HepG2 (cell line): Measurements from ENCODE around the gene CENPB. TPM values are rescaled to one million over a fixed set of nuclear protein-coding genes. Genes with fewer than 3 reads are reported as not detected.
A peak's percentile ranks its signal among the peaks of the same experiment; 100 is the strongest.

Experiments
- KLF13 ChIP-seq: sonication (generic); formaldehyde crosslinking; IDR thresholded peaks from 2 replicates; pipeline ENCODE4 v1.4.0; 2020; ENCODE audit warnings: mild to moderate bottlenecking, missing genetic modification reagents
- NRL ChIP-seq: sonication (generic); formaldehyde crosslinking; IDR thresholded peaks from 2 replicates; pipeline ENCODE4 v1.5.0; 2020; ENCODE audit warnings: missing genetic modification reagents, mild to moderate bottlenecking, moderate library complexity, borderline replicate concordance
- POLR2G ChIP-seq: fragments of 200-400 bp; formaldehyde crosslinking; IDR thresholded peaks from 2 replicates; pipeline ENCODE4 v1.6.1; 2018; ENCODE audit warnings: mild to moderate bottlenecking, low read depth, low read length, moderate library complexity
- SMAD3 ChIP-seq: sonication (generic); formaldehyde crosslinking; IDR thresholded peaks from 2 replicates; pipeline ENCODE4 v1.4.0; 2020; ENCODE audit warnings: missing genetic modification reagents
- ZNF251 ChIP-seq: sonication (generic); formaldehyde crosslinking; IDR thresholded peaks from 2 replicates; pipeline ENCODE4 v1.9.0; 2021; ENCODE audit warnings: mild to moderate bottlenecking, missing genetic modification reagents
- ZNF343 ChIP-seq: sonication (generic); formaldehyde crosslinking; IDR thresholded peaks from 2 replicates; pipeline ENCODE4 v1.4.0; 2020; ENCODE audit warnings: mild to moderate bottlenecking, missing genetic modification reagents
- ZNF567 ChIP-seq: sonication (generic); formaldehyde crosslinking; IDR thresholded peaks from 2 replicates; pipeline ENCODE4 v1.8.1; 2023; ENCODE audit warnings: mild to moderate bottlenecking, missing genetic modification reagents, borderline replicate concordance
- ZNF639 ChIP-seq: conservative IDR thresholded peaks from 2 replicates; pipeline ENCODE4 v1.6.1; 2018; ENCODE audit warnings: missing genetic modification reagents
- ZNF713 ChIP-seq: sonication (generic); formaldehyde crosslinking; IDR thresholded peaks from 2 replicates; pipeline ENCODE4 v1.4.0; 2020; ENCODE audit warnings: mild to moderate bottlenecking, missing genetic modification reagents
- polyA plus RNA-seq, 8 experiments: library from polyadenylated mRNA; depleted of rRNA in 3 of 8; stranded (reverse) in 7 of 8; unstranded in 1 of 8; fragments of >200 nt; fragmentation: Illumina TruSeq in 4 of 8; extraction: Trizol in 4 of 8; gene quantifications; 2 replicates each; pipeline versions ENCODE4 v1.2.1 to v1.2.3, GENCODE V29; 2011 to 2016; ENCODE audit warnings: low read depth in 4 of 8, missing spikeins in 1 of 8, mixed read lengths in 1 of 8; ENCODE audit not compliant: insufficient read depth in 1 of 8
- total RNA-seq, 5 experiments: library from RNA; depleted of rRNA; stranded (reverse); fragments of >200 nt; fragmentation: Illumina TruSeq; extraction: Trizol; gene quantifications; 2 replicates each; pipeline ENCODE4 v1.2.3, GENCODE V29; 2016; ENCODE audit warnings: low read depth in 1 of 5
- TF ChIP-seq, protein P1 (sequence below): sonication (generic); formaldehyde crosslinking; IDR thresholded peaks from 2 replicates; pipeline ENCODE4 v1.4.0; 2020; ENCODE audit warnings: mild to moderate bottlenecking, missing genetic modification reagents
- TF ChIP-seq, protein P2 (sequence below): sonication (generic); formaldehyde crosslinking; IDR thresholded peaks from 2 replicates; pipeline ENCODE4 v1.4.0; 2020; ENCODE audit warnings: mild to moderate bottlenecking, missing genetic modification reagents
- TF ChIP-seq, protein P3 (sequence below): sonication (generic); formaldehyde crosslinking; IDR thresholded peaks from 2 replicates; pipeline ENCODE4 v1.5.0; 2020; ENCODE audit warnings: mild to moderate bottlenecking, missing genetic modification reagents
- TF ChIP-seq, protein P4 (sequence below): sonication (generic); formaldehyde crosslinking; conservative IDR thresholded peaks from 2 replicates; pipeline ENCODE4 v1.5.0; 2020; ENCODE audit warnings: missing genetic modification reagents

The CENPB gene
- total and polyA plus RNA-seq, 2 of the 13 experiments (the other 11 are each of a cell fraction or from before 2014, with no cell fraction given) = 10.4 to 54.5 TPM

DNA sequence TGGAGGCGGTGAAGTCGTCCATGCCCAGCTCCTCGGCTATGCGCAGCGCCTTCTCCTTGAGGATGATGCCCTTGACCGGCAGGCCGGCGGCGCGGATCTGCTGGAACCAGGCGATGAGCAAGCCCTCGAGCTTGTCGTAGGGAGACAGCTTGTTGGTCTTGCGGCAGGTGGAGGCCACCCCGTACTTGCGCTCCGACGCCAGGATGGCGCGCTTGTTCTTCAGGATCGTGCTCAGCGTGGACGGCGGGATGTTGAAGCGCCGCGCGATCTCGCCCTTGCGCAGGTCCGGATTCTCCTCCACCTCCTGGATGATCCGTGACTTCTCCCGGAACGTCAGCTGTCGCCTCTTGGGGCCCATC, 435 bp downstream of the CENPB start (continued):
- TF ChIP-seq, protein P1, sequence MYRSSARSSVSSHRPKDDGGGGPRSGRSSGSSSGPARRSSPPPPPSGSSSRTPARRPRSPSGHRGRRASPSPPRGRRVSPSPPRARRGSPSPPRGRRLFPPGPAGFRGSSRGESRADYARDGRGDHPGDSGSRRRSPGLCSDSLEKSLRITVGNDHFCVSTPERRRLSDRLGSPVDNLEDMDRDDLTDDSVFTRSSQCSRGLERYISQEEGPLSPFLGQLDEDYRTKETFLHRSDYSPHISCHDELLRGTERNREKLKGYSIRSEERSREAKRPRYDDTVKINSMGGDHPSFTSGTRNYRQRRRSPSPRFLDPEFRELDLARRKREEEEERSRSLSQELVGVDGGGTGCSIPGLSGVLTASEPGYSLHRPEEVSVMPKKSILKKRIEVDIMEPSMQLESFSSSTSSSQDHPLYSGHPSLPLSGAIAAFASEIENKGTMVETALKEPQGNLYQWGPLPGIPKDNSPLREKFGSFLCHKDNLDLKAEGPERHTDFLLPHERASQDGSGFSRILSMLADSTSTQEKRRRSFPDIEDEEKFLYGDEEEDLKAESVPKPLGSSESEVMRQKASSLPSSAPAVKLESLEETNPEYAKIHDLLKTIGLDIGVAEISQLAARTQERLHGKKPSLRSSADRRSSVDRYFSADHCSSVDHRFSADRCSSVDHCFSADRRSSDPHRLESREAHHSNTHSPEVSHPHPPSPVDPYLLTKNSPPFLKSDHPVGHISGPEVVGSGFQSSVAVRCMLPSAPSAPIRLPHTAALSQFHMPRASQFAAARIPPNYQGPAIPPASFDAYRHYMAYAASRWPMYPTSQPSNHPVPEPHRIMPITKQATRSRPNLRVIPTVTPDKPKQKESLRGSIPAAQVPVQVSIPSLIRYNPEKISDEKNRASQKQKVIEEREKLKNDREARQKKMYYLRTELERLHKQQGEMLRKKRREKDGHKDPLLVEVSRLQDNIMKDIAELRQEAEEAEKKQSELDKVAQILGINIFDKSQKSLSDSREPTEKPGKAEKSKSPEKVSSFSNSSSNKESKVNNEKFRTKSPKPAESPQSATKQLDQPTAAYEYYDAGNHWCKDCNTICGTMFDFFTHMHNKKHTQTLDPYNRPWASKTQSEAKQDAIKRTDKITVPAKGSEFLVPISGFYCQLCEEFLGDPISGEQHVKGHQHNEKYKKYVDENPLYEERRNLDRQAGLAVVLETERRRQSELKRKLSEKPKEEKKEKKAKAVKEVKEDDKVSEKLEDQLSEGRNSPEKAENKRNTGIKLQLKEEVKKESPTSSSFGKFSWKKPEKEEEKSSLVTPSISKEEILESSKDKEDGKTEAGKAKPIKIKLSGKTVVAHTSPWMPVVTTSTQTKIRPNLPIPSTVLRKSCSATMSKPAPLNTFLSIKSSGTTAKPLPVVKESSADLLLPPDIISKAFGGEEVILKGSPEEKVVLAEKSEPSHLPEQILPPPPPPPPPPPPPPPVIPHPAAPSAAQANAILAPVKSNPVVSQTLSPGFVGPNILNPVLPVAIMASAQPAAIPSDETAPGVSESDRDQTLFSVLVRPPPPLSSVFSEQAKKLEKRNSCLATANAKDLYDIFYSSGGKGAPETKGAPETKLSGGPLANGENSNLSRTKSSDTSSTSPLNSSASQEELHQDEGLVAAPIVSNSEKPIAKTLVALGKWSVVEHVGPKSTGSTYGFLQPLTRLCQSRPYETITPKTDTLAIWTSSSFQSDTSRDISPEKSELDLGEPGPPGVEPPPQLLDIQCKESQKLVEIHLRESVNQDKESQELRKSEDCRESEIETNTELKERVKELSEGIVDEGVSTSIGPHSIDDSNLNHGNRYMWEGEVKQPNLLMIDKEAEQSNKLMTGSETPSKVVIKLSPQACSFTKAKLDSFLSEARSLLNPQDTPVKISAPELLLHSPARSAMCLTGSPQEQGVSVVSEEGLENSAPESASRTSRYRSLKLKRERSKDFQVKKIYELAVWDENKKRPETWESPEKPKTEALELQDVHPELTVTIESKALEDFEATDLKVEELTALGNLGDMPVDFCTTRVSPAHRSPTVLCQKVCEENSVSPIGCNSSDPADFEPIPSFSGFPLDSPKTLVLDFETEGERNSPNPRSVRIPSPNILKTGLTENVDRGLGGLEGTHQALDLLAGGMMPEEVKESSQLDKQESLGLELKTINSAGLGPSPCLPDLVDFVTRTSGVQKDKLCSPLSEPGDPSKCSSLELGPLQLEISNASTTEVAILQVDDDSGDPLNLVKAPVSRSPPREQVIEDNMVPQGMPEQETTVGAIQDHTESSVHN (CRISPR knock-in tag) = no peak
- TF ChIP-seq, protein P2, sequence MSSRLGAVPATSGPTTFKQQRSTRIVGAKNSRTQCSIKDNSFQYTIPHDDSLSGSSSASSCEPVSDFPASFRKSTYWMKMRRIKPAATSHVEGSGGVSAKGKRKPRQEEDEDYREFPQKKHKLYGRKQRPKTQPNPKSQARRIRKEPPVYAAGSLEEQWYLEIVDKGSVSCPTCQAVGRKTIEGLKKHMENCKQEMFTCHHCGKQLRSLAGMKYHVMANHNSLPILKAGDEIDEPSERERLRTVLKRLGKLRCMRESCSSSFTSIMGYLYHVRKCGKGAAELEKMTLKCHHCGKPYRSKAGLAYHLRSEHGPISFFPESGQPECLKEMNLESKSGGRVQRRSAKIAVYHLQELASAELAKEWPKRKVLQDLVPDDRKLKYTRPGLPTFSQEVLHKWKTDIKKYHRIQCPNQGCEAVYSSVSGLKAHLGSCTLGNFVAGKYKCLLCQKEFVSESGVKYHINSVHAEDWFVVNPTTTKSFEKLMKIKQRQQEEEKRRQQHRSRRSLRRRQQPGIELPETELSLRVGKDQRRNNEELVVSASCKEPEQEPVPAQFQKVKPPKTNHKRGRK (CRISPR knock-in tag) = no peak
- TF ChIP-seq NRL = peak; percentile 95
- TF ChIP-seq SMAD3 = 0 out of 2 replicates have a peak, but pooled peaks have one; percentile 8
- no peak for TF ChIP-seq POLR2G
- no peak for TF ChIP-seq ZNF713 (CRISPR knock-in tag)
- no peak for TF ChIP-seq ZNF251 (CRISPR knock-in tag)
- no peak for TF ChIP-seq ZNF343 (CRISPR knock-in tag)
- no peak for TF ChIP-seq ZNF567 (CRISPR knock-in tag)
- no peak for TF ChIP-seq KLF13
- TF ChIP-seq, protein P3, sequence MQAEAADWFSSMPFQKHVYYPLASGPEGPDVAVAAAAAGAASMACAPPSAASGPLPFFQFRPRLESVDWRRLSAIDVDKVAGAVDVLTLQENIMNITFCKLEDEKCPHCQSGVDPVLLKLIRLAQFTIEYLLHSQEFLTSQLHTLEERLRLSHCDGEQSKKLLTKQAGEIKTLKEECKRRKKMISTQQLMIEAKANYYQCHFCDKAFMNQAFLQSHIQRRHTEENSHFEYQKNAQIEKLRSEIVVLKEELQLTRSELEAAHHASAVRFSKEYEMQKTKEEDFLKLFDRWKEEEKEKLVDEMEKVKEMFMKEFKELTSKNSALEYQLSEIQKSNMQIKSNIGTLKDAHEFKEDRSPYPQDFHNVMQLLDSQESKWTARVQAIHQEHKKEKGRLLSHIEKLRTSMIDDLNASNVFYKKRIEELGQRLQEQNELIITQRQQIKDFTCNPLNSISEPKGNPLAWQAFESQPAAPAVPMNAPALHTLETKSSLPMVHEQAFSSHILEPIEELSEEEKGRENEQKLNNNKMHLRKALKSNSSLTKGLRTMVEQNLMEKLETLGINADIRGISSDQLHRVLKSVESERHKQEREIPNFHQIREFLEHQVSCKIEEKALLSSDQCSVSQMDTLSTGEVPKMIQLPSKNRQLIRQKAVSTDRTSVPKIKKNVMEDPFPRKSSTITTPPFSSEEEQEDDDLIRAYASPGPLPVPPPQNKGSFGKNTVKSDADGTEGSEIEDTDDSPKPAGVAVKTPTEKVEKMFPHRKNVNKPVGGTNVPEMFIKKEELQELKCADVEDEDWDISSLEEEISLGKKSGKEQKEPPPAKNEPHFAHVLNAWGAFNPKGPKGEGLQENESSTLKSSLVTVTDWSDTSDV = peak; percentile 58; the same call in 1 of the 2 replicates
- TF ChIP-seq ZNF639 (CRISPR knock-in tag) = no peak
- TF ChIP-seq, protein P4, sequence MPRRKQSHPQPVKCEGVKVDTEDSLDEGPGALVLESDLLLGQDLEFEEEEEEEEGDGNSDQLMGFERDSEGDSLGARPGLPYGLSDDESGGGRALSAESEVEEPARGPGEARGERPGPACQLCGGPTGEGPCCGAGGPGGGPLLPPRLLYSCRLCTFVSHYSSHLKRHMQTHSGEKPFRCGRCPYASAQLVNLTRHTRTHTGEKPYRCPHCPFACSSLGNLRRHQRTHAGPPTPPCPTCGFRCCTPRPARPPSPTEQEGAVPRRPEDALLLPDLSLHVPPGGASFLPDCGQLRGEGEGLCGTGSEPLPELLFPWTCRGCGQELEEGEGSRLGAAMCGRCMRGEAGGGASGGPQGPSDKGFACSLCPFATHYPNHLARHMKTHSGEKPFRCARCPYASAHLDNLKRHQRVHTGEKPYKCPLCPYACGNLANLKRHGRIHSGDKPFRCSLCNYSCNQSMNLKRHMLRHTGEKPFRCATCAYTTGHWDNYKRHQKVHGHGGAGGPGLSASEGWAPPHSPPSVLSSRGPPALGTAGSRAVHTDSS = no peak
